Karpas-422 (cell line): Measurements from ENCODE around the gene CLEC3B. TPM values are rescaled to one million over a fixed set of nuclear protein-coding genes. Genes with fewer than 3 reads are reported as not detected.

ENCODE experiments used
- DNase-seq: peaks from one replicate; pipeline ENCODE4 v3.0.0-alpha.2; 2015
- H2AFZ ChIP-seq: fragments of 200-600 bp; sonication (generic); 2 replicates; pipeline ENCODE4 v1.6.1; 2014; ENCODE audit warnings: antibody characterized with exemption, low read length, mixed read lengths
- H3K27ac ChIP-seq: fragments of 200-600 bp; sonication (generic); 2 replicates; pipeline ENCODE4 v1.5.1; 2014; ENCODE audit warnings: mild to moderate bottlenecking, low read length, moderate library complexity
- H3K27me3 ChIP-seq: fragments of 200-600 bp; sonication (generic); 2 replicates; pipeline ENCODE4 v1.6.1; 2014; ENCODE audit warnings: low read length, mixed read lengths
- H3K36me3 ChIP-seq: fragments of 200-600 bp; sonication (generic); 2 replicates; pipeline ENCODE4 v1.6.1; 2014; ENCODE audit warnings: low read length, mixed read lengths; ENCODE audit not compliant: insufficient read depth
- H3K4me1 ChIP-seq: fragments of 200-600 bp; sonication (generic); 2 replicates; pipeline ENCODE4 v1.6.1; 2014; ENCODE audit warnings: mild to moderate bottlenecking, low read length, mixed read lengths
- H3K4me2 ChIP-seq: fragments of 200-600 bp; sonication (generic); 2 replicates; pipeline ENCODE4 v1.6.1; 2014; ENCODE audit warnings: low read length, low read depth, mild to moderate bottlenecking; ENCODE audit not compliant: poor library complexity, severe bottlenecking
- H3K4me3 ChIP-seq: fragments of 200-600 bp; sonication (generic); 2 replicates; pipeline ENCODE4 v1.5.1; 2014; ENCODE audit warnings: mild to moderate bottlenecking, antibody characterized with exemption, low read length, mixed read lengths
- H3K79me2 ChIP-seq: fragments of 200-600 bp; sonication (generic); 2 replicates; pipeline ENCODE4 v1.6.1; 2014; ENCODE audit warnings: mild to moderate bottlenecking, low read length, mixed read lengths
- H3K9ac ChIP-seq: fragments of 200-600 bp; sonication (generic); 2 replicates; pipeline ENCODE4 v1.6.0; 2014; ENCODE audit warnings: low read length
- H3K9me2 ChIP-seq: fragments of 200-600 bp; sonication (generic), shearing (Covaris generic); replicated peaks from 2 replicates; pipeline ENCODE4 v1.6.0; 2014; ENCODE audit warnings: mild to moderate bottlenecking, low read length, moderate library complexity; ENCODE audit not compliant: insufficient read depth
- H3K9me3 ChIP-seq: fragments of 300-700, 200-600 bp; sonication (generic); 2 replicates; pipeline ENCODE4 v1.6.1; 2014; ENCODE audit warnings: low read length, mixed read lengths
- H4K20me1 ChIP-seq: fragments of 200-600 bp; sonication (generic); 2 replicates; pipeline ENCODE4 v1.6.1; 2014; ENCODE audit warnings: mild to moderate bottlenecking, antibody characterized with exemption, low read length, low read depth; ENCODE audit not compliant: insufficient read depth
- total RNA-seq: library from RNA; depleted of rRNA; stranded (reverse); fragments of >200 nt; shearing (Covaris generic); gene quantifications from 2 replicates; pipeline ENCODE4 v1.2.3, GENCODE V29; 2014; ENCODE audit warnings: low replicate concordance

The CLEC3B gene
- total RNA-seq, 1 experiment from 2014 or later = not detected

- no peaks in the 10 kb centered on the region for H4K20me1 ChIP-seq
- no peak for DNase-seq
- no peak overlapping the region for H3K4me3 ChIP-seq
- H3K9ac ChIP-seq = no peak overlapping the region
- no peaks in the 10 kb centered on the region for H3K79me2 ChIP-seq
- no peak overlapping the region for H3K4me2 ChIP-seq
- no peaks in the 10 kb centered on the region for H3K36me3 ChIP-seq
- H3K27ac ChIP-seq = no peak overlapping the region
- H3K9me3 ChIP-seq = no peaks in the 10 kb centered on the region
- no peaks in the 10 kb centered on the region for H3K27me3 ChIP-seq
- no peak overlapping the region for H2AFZ ChIP-seq
- H3K4me1 ChIP-seq = peaks cover 7% of the 10 kb centered on the region
- no peaks in the 10 kb centered on the region for H3K9me2 ChIP-seq
These were observed 5.4 kb downstream of the CLEC3B start for GRCh38 chr3:45031531-45031930.

GRCh38 chr3:45032113-45032512 is 6.0 kb downstream of the CLEC3B start:
- H2AFZ ChIP-seq = no peak overlapping the region
- no peaks in the 10 kb centered on the region for H3K79me2 ChIP-seq
- H3K4me3 ChIP-seq = no peak overlapping the region
- DNase-seq = no peak
- H3K27me3 ChIP-seq = no peaks in the 10 kb centered on the region
- no peaks in the 10 kb centered on the region for H4K20me1 ChIP-seq
- no peak overlapping the region for H3K4me2 ChIP-seq
- H3K36me3 ChIP-seq = no peaks in the 10 kb centered on the region
- no peak overlapping the region for H3K27ac ChIP-seq
- no peaks in the 10 kb centered on the region for H3K9me2 ChIP-seq
- H3K4me1 ChIP-seq = peaks cover 8% of the 10 kb centered on the region
- no peak overlapping the region for H3K9ac ChIP-seq
- no peaks in the 10 kb centered on the region for H3K9me3 ChIP-seq

GRCh38 chr3:45033791-45034190 is 7.7 kb downstream of the CLEC3B start:
- Histone ChIP-seq H3K79me2 (no peaks in the 10 kb centered on the region), H3K9me3 (no peaks in the 10 kb centered on the region), H3K9me2 (no peaks in the 10 kb centered on the region), H3K4me2 (no peak overlapping the region), H4K20me1 (no peaks in the 10 kb centered on the region), H3K4me3 (no peak overlapping the region), H3K4me1 (peaks cover 10% of the 10 kb centered on the region), H3K36me3 (no peaks in the 10 kb centered on the region), H2AFZ (no peak overlapping the region), H3K27ac (no peak overlapping the region), H3K27me3 (no peaks in the 10 kb centered on the region), H3K9ac (no peak overlapping the region)
- no peak for DNase-seq

GRCh38 chr3:45034612-45035252 is 8.6 kb downstream of the CLEC3B start:
- no peak overlapping the region for H2AFZ ChIP-seq

GRCh38 chr3:45035441-45036301 is 9.6 kb downstream of the CLEC3B start:
- H2AFZ ChIP-seq = no peak overlapping the region
- no peak overlapping the region for H3K27ac ChIP-seq
- no peaks in the 10 kb centered on the region for H3K27me3 ChIP-seq
- H3K4me3 ChIP-seq = no peak overlapping the region
- H3K4me2 ChIP-seq = no peak overlapping the region
- no peak for DNase-seq
- H3K36me3 ChIP-seq = no peaks in the 10 kb centered on the region
- H3K9ac ChIP-seq = no peak overlapping the region
- H3K79me2 ChIP-seq = no peaks in the 10 kb centered on the region
- H3K4me1 ChIP-seq = peaks cover 16% of the 10 kb centered on the region
- H4K20me1 ChIP-seq = no peaks in the 10 kb centered on the region
- H3K9me2 ChIP-seq = no peaks in the 10 kb centered on the region
- H3K9me3 ChIP-seq = no peaks in the 10 kb centered on the region

More at GRCh38 chr3:45034612-45035252, 8.6 kb downstream of the CLEC3B start:
- DNase-seq = peak; percentile 55
- H3K27ac ChIP-seq = no peak overlapping the region
- no peak overlapping the region; the same call in 1 of the 2 replicates for H3K9ac ChIP-seq
- no peaks in the 10 kb centered on the region for H3K9me3 ChIP-seq
- H4K20me1 ChIP-seq = no peaks in the 10 kb centered on the region
- H3K4me3 ChIP-seq = no peak overlapping the region
- H3K79me2 ChIP-seq = no peaks in the 10 kb centered on the region
- H3K36me3 ChIP-seq = no peaks in the 10 kb centered on the region
- peaks cover 10% of the 10 kb centered on the region for H3K4me1 ChIP-seq
- no peaks in the 10 kb centered on the region for H3K9me2 ChIP-seq
- no peak overlapping the region for H3K4me2 ChIP-seq
- no peaks in the 10 kb centered on the region for H3K27me3 ChIP-seq

- Histone ChIP-seq H2AFZ (no peak overlapping the region), H3K4me1 (peaks cover 31% of the 10 kb centered on the region), H3K9me3 (no peaks in the 10 kb centered on the region), H3K9ac (no peak overlapping the region; the same call in 1 of the 2 replicates), H3K27ac (no peak overlapping the region), H3K9me2 (no peaks in the 10 kb centered on the region), H3K36me3 (no peaks in the 10 kb centered on the region), H3K27me3 (no peaks in the 10 kb centered on the region), H3K4me3 (no peak overlapping the region; the same call in 1 of the 2 replicates), H4K20me1 (no peaks in the 10 kb centered on the region), H3K79me2 (no peaks in the 10 kb centered on the region), H3K4me2 (peak overlapping the region; percentile 57)
- peak; percentile 96 for DNase-seq
These were observed 11.8 kb downstream of the CLEC3B start for GRCh38 chr3:45037720-45038455.

- Histone ChIP-seq H3K9ac (no peak overlapping the region), H3K9me2 (no peaks in the 10 kb centered on the region), H3K4me2 (no peak overlapping the region), H4K20me1 (no peaks in the 10 kb centered on the region), H3K4me3 (no peak overlapping the region), H3K27me3 (no peaks in the 10 kb centered on the region), H3K79me2 (no peaks in the 10 kb centered on the region), H3K9me3 (no peaks in the 10 kb centered on the region), H3K4me1 (peaks cover 24% of the 10 kb centered on the region), H3K36me3 (no peaks in the 10 kb centered on the region), H3K27ac (no peak overlapping the region), H2AFZ (no peak overlapping the region)
- DNase-seq = no peak
These were observed 15.6 kb downstream of the CLEC3B start for GRCh38 chr3:45041666-45042065.

- Histone ChIP-seq H4K20me1 (no peaks in the 10 kb centered on the region), H3K4me1 (peaks cover 23% of the 10 kb centered on the region), H3K9me3 (no peaks in the 10 kb centered on the region), H3K4me2 (no peak overlapping the region), H3K4me3 (no peak overlapping the region), H2AFZ (no peak overlapping the region), H3K9me2 (no peaks in the 10 kb centered on the region), H3K9ac (no peak overlapping the region), H3K79me2 (no peaks in the 10 kb centered on the region), H3K36me3 (no peaks in the 10 kb centered on the region), H3K27ac (no peak overlapping the region), H3K27me3 (no peaks in the 10 kb centered on the region)
- DNase-seq = peak; percentile 59
These were observed 16.1 kb downstream of the CLEC3B start for GRCh38 chr3:45042162-45042561.
